ENCODE measurements around the gene ATF7IP.

DNA sequence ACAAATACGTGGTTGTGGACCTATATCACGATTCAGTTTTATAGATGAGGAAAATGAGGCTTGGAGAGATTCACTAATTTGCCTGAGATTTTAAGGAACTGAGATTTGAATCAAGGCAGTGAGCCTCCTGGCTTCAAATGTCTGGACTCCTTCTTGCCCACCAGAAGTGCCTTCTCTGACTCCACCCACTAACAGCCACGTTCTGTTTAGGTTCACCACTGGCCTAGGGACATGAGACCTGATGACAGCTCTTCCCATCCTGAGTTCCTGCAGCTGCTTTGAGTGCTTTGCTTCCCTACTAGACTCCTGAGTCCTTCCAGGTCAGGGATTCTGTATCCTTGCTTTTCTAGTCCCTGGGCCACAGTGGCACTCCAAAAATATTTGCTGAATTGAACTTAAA is 145.1 kb downstream of the ATF7IP start:
- TF ChIP-seq POLR2A (IDR thresholded peaks at IDR 0.05) (no peak), POLR2AphosphoS5 (IDR thresholded peaks at IDR 0.05) (peak in 1 of 3 donors; percentile 6)
- TF ChIP-seq, protein P1, sequence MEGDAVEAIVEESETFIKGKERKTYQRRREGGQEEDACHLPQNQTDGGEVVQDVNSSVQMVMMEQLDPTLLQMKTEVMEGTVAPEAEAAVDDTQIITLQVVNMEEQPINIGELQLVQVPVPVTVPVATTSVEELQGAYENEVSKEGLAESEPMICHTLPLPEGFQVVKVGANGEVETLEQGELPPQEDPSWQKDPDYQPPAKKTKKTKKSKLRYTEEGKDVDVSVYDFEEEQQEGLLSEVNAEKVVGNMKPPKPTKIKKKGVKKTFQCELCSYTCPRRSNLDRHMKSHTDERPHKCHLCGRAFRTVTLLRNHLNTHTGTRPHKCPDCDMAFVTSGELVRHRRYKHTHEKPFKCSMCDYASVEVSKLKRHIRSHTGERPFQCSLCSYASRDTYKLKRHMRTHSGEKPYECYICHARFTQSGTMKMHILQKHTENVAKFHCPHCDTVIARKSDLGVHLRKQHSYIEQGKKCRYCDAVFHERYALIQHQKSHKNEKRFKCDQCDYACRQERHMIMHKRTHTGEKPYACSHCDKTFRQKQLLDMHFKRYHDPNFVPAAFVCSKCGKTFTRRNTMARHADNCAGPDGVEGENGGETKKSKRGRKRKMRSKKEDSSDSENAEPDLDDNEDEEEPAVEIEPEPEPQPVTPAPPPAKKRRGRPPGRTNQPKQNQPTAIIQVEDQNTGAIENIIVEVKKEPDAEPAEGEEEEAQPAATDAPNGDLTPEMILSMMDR (IDR thresholded peaks at IDR 0.05 in 8 of 11, conservative IDR thresholded peaks at IDR 0.05 in 3 of 11), result no peak
